HG02759 (cell line): ENCODE results near the gene SPTBN5.

ENCODE experiments used
- ATAC-seq: cut with Tn5 transposase; IDR thresholded peaks from one replicate; pipeline ENCODE4 v1.9.1; 2021; ENCODE audit warnings: mild to moderate bottlenecking, moderate library complexity; ENCODE audit not compliant: unreplicated experiment

SPTBN5 gene

DNA sequence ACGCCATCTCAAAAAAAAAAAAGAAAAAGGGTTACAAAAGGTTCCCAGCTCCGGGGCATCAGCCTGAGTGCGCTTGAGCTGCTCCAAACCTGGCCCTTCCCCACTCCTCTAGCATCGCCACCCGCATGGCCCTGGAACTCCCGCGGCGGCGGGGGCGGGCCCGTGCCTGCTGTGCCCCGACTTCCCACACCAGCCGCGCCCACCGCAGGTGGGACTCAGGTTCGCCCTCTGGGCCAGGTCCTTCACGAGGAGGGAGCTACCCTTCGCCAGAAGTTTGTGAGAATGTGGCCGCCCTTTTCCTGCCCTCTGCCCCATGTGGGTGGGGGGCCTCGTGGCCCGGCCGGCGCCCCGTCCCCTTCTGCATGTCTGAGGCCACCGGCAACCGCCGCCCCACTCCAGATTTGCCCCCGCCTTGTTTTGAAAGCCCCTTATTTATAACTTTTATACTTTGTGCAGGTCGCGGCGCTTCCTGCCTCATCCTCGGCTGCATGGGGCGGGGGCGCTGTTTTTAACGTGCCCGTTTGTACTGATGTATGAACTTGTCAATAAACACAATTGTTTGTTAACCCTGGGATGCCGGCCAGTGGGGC, 66.5 kb downstream of the SPTBN5 start:
- ATAC-seq, result peak; percentile 7

DNA sequence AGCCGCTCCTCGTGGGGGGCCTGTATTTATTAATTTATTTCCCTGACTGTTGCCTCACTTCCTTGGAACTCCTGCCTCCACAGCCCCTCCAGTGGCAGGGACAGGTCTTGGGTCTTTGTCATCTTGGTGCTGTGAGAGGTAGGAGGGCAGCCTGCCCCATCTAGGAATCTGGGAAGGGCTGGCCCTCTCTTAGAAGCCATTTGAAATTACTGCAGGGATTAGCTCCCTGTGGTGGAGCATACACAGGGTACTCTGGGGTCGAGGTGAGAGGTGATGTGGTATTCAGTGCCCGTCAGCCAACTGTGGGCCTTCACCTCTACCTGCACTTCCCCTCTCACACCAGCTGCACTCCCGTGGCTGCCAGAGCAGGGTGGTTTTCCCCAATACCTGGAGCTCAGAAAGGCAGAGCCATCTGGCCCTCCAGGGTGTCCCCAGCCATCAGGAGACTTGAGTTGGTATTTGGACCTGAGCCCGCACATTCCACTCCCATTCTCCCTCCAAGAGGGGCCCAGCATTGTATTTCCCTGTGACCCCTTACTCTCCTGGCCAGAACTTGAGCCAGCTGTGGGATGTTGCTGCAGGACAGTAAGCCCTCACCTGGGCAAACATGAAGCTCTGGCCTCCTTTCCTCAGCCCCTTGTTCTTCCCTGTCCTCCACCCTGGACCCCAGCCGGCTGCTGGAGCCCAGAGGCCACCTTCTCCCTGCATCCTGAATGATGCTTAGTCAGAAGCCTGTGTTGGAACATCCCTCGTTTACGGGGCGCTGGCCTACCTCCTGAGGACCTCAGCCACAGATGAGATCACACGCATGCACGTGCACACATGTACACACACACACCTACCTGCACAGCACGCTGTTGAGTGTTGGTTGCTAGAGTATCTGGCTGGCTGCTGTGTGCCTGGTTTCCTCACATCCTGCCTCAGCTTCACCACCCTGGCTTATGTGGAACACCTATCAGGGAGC, 68.0 kb downstream of the SPTBN5 start:
- ATAC-seq, result no peak

DNA sequence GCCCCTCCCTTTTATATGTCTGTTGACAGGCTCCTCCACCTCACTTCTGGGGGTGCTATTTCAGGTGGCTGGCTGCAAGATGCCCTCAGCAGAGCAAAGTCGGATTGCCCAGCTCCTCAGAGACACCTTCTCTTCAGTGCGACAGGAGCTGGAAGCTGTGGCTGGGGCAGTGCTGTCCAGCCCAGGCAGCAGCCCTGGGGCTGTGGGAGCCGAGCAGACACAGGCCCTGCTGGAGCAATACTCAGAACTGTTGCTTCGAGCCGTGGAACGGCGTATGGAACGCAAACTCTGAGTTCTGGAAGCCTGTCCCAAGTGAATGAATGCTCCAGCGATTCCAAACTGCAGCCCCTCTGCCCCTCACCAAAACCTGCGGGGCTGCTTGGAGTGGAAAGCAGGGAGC, 68.7 kb downstream of the SPTBN5 start:
- no peak for ATAC-seq

DNA sequence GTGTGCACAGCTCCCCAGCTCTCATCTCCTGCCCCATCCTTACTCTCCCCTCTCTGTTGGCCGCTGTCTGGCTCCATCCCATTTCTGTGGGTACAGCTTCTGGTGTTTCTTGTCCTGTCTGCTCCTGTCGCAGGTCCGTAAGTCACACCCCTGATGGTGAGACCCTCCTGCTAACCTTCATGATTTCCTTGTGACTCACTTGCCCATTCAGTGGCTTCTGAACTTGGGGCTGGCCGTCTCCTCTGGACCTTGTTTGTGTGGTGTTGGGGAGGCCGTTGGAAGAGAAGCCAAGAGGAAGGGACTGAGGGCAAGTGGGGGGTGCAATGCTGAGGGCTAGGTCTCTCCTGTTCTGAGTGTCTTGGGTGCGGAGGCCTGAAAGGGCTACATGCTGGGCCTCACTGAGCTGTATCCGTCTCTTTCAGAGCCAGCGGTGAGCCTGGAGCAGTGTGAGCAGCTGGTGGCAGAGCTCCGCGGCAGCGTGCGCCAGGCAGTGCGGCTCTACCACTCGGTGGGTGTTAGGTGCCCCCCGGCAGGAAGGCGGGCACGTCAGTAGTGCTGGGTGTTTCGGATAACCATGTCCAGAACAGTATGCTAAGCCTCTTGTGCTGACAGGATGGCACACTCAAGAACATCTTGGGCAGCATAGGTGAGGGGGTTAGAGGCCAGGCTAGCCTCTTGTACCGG, 69.6 kb downstream of the SPTBN5 start:
- no peak for ATAC-seq

DNA sequence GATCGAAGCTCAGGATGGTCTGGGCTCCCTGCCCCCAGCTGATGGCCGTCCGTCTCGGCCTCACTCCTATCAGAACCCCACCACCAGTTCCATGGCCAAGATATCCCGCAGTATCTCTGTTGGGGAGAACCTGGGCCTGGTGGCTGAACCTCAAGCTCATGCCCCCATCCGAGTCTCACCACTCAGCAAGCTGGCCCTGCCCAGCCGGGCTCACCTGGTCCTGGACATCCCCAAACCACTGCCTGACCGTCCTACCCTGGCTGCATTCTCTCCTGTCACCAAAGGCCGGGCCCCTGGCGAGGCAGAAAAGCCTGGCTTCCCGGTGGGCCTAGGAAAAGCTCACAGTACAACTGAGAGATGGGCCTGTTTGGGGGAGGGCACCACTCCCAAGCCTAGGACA, 70.4 kb downstream of the SPTBN5 start:
- no peak for ATAC-seq

DNA sequence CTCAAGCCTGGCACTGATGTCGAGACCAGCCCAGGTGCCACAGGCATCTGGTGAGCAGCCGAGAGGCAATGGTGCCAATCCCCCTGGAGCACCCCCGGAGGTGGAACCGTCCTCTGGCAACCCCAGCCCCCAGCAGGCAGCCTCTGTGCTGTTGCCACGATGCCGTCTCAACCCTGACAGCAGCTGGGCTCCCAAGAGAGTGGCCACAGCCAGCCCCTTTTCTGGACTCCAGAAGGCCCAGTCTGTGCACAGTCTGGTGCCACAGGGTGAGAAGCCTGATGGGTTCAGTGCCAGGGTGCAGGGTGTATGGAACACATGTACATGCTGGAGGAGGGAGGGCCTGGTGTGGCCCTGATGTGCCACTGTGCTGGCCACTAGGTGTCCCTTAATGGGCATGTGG, 70.9 kb downstream of the SPTBN5 start:
- no peak for ATAC-seq

DNA sequence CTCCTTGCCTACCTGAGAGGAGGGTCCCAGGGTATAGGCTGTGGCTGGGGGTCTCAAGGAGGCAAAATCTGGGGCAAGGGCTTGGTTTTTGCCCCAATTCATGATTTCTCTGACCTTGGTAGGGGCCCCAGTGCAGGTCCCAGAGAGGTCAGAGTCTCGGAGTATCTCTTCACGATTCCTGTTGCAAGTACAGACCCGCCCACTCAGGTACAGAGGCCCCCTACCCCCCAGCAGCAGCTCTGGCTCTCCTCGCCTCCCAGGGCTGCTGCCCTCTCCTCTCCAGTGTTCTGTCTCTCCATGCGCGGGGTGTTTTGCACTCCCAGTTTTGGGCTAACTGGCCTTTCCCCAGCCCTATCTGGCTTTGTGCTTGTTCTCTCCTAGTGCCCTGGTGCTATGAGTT, 71.4 kb downstream of the SPTBN5 start:
- ATAC-seq, result no peak

DNA sequence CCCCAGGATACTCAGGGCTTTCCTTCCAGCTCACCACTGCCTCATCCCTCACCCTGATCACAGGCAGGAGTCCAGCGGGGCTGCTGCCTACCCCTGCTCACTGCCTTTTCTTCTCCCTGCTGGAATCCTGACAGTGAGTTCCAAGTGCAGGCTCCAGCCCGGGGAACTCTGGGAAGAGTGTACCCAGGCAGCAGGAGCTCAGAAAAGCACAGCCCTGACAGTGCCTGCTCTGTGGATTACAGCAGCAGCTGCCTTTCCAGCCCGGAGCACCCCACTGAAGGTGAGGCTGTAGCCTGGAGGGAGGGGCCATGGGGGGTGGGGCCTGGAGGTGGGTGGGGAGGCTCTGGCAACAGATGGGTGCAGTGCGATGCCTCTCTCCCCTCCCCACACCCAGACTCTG, 72.0 kb downstream of the SPTBN5 start:
- ATAC-seq, result no peak

DNA sequence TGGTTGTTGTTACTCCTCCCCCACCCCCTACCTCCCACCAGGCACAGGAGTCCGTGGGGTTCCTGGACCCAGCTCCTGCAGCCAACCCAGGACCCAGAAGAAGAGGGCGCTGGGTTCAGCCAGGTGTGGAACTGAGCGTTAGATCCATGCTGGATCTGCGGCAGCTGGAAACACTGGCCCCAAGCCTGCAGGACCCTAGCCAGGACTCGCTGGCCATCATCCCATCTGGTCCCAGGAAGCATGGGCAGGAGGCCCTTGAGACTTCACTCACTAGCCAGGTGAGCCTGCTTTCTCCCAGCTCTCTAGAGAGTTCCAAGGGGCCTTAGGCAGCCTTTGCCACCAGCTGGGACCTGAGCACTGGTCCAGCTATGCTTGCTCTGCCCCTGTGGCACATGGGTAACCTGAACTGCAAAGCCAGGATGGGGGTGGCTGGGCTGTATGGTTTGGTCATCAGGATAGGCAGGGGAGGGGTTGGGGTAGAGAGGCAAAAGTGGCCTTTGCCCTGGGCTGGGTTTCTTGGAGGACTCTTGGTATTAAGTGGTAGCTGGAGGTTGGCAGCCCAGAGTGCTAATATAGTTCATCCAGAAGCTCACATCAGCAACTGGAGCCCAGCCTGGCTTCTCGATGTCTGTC, 72.9 kb downstream of the SPTBN5 start:
- ATAC-seq, result no peak

DNA sequence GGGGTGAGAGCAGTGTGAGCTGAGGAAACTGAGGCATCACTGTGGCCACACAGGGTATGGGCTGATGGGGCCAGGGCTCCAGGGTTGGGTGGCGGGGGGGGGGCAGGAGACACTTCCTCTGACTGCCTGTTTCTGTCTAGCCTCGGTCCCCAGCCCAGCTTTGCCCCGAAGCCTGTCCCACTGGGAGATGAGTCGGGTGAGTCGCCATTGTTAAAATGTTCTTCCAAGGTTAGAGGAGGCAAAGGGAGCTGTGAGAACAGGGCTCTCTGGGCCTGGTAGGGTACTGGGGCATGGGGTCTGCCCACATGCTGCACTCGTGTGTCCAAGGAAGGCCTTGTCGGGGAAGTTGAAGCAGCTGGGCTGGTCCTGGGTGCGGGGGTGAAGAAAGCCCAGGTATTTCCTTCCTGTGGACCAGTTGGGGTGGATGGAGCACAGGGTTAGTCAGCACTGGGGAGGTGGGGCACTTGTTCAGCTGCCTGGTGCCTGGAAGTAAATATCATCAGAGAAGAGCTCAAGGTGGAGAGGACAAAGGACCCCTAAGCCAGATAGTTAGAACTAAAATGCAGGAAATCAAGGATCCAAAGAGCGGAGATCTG, 74.3 kb downstream of the SPTBN5 start:
- no peak for ATAC-seq

DNA sequence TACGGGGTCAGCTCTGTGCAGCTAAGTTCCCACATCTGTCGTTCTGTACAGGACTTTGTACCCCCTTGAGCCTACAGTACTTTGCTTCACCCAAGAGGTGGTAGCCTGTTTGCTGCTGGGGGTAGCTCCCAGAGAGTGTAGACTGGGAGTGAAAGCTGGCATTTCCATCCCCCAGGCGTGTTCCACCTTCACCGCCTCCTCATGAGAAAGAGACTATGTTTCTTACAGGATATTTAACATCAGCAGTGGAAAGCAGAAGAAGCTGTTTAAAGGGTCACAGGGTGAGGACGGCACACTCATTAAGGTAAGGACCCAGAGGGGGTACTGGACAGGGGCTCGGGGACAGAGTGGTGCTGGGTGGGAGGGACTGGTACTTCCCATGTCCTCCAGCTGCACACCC, 76.1 kb downstream of the SPTBN5 start:
- no peak for ATAC-seq

DNA sequence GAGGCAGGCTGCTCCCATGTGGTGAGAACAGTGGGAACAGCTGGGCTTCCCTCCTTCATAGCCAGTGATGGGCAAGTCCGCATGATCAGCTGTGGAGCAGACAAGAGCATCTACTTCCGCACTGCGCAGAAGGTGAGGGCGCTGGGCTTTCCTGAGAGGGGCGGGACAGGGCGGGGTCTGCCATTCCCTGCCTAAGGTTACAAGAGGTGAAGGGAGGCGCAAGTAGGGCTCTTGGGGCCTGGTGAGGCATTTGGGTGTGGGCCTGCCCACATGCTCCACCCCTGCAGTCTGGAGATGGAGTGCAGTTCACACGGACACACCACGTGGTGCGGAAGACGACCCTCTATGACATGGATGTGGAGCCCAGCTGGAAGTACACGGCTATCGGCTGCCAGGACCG, 76.5 kb downstream of the SPTBN5 start:
- ATAC-seq, result no peak

DNA sequence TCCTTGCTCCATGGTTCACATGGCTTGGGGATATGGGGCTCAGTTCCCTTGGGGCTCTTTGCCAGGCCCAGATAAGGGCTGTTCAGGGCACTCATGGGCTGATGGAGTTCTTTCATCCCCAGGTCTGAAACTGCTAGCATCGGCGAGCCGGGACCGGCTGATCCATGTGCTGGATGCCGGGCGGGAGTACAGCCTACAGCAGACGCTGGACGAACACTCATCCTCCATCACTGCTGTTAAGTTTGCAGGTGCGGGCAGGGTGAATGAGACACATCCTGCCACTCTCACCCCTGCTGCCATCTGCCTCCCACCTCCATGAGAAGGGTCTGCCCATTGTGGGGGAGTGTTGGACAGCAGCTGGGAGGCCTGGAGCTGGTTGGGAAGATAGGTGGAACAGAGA, 77.1 kb downstream of the SPTBN5 start:
- no peak for ATAC-seq

DNA sequence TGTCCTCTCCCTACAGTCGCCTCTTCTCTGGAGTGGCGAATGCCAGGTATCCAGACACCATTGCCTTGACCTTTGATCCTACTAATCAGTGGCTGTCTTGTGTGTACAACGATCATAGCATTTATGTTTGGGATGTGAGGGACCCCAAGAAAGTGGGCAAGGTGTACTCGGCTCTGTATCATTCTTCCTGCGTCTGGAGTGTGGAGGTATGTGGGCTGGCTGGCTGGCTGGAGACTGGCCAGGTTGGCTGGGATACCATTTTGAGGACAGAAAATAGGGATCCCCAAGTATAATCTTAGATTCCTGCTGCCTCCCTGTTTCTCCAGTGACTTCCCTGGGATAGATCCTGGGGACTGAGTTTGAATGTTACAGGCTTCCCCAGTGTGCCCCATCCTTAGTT, 79.3 kb downstream of the SPTBN5 start:
- ATAC-seq, result no peak

DNA sequence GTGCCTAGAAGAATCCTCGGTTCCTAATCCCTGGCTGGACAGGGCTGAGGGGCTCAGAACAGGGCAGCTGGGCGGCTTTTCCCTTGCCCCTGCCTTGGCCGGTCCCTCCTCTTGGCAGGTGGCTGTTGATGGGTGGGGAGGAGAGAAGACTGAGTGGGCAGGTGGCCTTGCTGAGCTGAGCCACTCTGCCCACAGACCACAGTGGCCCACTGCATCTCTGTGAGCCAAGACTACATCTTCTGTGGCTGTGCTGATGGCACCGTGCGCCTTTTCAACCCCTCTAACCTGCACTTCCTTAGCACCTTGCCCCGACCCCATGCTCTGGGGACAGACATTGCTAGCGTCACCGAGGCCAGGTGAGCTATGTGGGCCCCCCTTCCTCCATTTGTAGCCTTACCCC, 80.4 kb downstream of the SPTBN5 start:
- no peak for ATAC-seq

DNA sequence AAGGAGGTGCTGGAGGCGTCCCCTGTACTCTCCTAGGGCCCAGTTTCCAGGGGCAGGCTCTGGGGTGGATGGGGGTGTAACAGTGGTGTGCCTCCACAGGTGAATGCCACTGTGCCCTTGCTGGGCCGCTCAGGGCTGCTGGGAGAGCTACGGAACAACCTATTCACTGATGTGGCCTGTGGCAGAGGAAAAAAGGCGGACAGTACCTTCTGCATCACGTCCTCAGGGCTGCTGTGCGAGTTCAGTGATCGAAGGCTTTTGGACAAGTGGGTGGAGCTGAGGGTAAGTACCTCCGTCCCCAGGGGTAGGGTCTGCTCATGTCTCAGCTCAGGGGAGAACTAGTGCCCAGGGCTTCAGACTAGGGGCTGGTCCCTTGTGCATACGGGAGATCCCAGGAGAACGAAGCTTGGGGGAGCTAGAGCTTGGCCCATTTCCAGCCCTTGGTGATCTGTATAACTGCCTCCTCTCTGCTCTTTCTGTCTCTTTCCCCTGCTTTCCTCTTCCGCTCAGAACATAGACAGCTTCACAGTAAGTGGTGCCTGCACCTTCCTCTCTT, 81.0 kb downstream of the SPTBN5 start:
- ATAC-seq, result no peak

DNA sequence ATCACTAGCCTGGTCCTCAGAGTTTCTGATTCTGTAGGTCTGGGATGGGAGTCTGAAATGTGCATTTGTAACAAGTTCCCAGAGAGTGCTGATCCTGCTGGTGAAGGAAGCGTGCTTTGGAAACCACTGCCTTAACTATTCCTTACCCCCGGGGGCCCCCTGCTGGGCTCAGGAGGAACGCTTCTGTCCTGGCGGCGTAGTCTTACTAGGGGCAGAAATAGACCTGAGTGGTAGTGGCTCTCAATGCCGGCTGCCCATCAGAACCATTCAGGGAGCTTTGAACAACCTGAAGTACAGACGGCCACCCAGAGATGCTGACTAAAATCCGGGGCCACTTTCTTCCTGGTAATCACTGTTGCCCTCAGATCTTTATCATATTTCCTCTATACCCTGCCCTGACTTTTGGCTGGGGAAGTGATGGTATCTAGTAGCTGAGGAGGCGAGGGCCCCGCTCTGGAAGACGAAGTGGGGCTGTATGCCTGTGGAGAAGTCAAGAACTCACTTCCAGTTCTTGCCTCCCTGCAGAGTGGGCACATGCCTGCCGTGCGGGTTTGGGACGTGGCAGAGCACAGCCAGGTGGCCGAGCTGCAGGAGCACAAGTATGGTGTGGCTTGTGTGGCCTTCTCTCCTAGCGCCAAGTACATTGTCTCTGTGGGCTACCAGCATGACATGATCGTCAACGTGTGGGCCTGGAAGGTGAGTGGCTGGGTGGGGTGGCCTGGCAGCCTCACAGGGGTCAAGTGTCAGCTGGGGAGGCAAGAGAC, 82.2 kb downstream of the SPTBN5 start:
- no peak for ATAC-seq

DNA sequence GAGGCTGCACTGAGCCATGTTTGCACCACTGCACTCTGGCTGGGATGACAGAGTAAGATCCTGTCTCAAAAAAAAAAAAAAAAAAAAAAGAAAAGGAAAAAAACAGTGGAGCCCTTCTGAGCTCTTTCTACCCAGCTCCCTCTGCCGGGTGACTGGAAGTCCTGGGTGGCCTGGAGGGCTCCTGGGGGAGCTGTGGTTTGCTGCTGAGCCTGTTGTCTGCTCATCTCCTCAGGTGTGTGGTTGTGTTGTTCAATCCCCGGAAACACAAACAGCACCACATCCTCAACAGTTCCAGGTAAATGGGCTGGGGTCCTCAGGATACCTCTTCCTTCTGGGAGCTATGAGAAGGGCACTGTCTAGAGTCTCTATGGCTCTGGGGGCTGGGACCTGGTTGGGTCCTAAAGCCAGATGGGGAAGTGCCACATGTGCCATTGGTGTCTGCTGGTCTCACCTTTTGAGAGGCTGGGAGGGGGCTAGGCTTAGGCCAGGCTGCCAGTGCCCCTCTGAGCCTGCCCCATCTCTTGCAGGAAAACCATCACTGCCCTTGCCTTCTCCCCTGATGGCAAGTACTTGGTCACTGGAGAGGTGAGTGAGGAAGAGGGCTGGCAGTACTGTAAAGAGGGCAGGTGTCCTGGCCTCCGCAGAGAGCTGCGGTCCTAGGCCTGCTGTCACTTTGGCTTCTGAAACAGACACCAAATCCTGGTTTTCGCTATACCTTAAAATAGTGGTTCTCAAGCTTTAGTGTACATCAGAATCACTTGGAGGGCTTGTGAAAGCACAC, 83.0 kb downstream of the SPTBN5 start:
- ATAC-seq, result no peak

DNA sequence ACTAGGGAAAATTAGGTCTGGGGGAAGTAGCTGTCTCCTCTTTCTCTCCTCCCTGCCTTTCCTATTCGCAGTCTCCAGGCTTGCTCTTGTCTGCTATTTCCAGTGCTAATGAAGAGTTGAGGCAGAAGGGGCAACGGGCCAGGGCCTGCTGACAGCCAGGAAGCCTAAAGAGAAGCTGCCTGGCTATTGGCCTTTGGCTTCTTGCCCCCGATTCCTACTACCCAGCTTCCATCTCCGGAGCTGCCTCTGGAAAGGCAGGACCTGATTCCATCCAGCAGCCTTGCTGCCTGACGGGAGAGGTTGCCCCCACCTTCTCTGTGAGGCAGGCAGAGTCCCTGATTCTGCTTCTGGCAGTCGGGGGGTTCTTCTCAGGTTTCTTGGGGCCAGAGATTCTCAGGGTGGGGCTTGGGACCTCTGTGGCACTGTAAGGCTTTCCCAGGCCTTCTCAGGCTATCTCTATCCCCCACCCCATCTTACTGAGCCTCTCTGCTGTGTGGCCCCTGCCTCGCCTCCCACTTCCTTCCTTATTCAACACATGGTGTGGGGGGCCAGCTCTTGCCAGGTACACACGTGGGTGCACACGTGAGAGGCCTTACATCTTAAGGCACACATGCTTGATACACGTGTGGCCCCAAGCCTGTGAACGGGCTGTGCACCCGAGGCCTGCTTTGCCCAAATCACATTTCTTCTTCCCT, 84.2 kb downstream of the SPTBN5 start:
- ATAC-seq, result no peak
